Right lobe of liver (tissue), 4 donors: ENCODE results near the gene EPHB3.

Experiments
- CTCF ChIP-seq, 4 donors: fragments of 200-600 bp in 3 of 4; fragments of 450-650 bp in 1 of 4; IDR thresholded peaks; one replicate each; pipeline versions ENCODE4 v1.5.1 to v1.8.0; 2016 to 2022; ENCODE audit warnings: antibody characterized with exemption in 4 of 4, mild to moderate bottlenecking in 2 of 4
- POLR2A ChIP-seq: fragments of 450-650 bp; IDR thresholded peaks from one replicate; pipeline ENCODE4 v1.6.1; 2017; ENCODE audit warnings: antibody characterized with exemption, mild to moderate bottlenecking
- donor health status: DM: no; HTN: no; CAD: no.
- donor health status: DM: no; HTN: no; CAD: no.
- donor health status: DM: no; HTN: yes; CAD: no.

DNA sequence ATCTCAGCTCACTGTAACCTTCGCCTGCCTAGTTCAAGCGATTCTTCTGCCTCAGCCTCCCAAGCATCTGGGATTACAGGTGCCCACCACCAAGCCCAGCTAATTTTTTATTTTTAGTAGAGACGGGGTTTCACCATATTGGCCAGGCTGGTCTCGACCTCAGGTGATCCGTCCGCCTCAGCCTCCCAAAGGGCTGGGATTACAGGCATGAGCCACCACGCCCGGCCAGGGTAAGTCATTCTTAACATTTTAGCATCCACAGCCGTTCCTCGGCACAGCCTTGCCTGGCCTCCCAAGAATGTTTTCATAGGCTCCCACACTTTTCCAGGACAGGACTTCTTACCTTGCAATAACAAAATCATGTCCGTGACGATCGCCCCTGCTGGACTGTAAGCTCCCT, 8.7 kb upstream of the EPHB3 start:
- no peak for TF ChIP-seq CTCF (IDR thresholded peaks at IDR 0.05)
- TF ChIP-seq POLR2A: no peak
